Gastroesophageal sphincter (tissue), 3 donors: ENCODE results near the gene SORBS1.

Experiments
- POLR2A ChIP-seq, 2 donors: fragments of 450-650 bp; IDR thresholded peaks; one replicate each; pipeline ENCODE4 v1.6.1; 2017; ENCODE audit warnings: antibody characterized with exemption in 2 of 2, mild to moderate bottlenecking in 2 of 2, moderate library complexity in 1 of 2
- TF ChIP-seq, protein P1 (sequence below), 4 experiments: fragments of 200-600 bp in 2 of 4; fragments of 450-650 bp in 2 of 4; sonication (generic) in 1 of 4; IDR thresholded peaks; one replicate each; pipeline ENCODE4 v1.5.1; 2017 to 2019; ENCODE audit warnings: antibody characterized with exemption in 4 of 4, mild to moderate bottlenecking in 2 of 4, moderate library complexity in 2 of 4

DNA sequence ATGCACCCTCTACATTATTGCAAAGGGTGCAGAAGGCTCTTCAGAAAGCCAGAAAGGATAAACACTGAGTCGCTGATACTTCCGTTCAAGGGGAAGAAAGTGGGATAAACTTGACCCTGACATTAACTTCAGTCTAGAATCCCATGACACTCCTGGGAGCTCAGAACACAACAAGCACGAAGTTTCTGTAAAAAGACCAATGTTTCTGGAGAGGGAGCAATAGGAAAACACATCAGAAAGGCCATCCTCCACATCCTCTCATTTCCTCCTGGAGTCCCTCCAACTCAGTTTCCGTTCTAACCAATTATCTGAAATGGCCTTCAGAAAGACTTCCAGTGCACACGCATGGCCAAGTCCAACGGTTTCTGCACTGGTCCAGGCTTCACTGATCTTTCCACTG is 113.5 kb downstream of the SORBS1 start:
- TF ChIP-seq, protein P1, sequence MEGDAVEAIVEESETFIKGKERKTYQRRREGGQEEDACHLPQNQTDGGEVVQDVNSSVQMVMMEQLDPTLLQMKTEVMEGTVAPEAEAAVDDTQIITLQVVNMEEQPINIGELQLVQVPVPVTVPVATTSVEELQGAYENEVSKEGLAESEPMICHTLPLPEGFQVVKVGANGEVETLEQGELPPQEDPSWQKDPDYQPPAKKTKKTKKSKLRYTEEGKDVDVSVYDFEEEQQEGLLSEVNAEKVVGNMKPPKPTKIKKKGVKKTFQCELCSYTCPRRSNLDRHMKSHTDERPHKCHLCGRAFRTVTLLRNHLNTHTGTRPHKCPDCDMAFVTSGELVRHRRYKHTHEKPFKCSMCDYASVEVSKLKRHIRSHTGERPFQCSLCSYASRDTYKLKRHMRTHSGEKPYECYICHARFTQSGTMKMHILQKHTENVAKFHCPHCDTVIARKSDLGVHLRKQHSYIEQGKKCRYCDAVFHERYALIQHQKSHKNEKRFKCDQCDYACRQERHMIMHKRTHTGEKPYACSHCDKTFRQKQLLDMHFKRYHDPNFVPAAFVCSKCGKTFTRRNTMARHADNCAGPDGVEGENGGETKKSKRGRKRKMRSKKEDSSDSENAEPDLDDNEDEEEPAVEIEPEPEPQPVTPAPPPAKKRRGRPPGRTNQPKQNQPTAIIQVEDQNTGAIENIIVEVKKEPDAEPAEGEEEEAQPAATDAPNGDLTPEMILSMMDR (IDR thresholded peaks at IDR 0.05): no peak
- no peak for TF ChIP-seq POLR2A (IDR thresholded peaks at IDR 0.05)
